ENCODE measurements around the gene GOT1.

Gene GOT1

DNA sequence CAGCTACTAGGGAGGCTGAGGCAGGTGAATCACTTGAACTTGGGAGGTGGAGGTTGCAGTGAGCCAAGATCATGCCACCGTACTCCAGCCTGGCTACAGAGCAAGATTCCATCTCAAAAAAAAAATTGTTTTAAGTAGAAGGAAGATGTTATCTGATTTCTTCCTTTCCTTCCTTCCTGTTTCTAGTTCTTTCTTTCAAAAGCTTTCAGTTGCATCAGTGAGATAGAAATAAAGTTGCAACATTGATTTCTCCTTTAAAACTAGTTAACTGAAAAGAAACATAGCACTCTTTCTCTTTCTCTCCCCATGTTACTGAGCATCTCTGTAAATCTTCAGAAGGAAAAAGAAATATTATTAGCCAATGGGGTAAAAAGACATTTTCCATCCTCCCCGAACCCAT lies 63.8 kb downstream of the GOT1 start:
- Mint-ChIP-seq H3K27ac (no peak overlapping the region), H3K36me3 (no peaks in the 10 kb centered on the region), H3K27me3 (peaks cover 51% of the 10 kb centered on the region), H3K4me3 (no peak overlapping the region), H3K9me3 (no peaks in the 10 kb centered on the region), H3K4me1 (peaks cover 7% of the 10 kb centered on the region)
- ATAC-seq, result no peak

DNA sequence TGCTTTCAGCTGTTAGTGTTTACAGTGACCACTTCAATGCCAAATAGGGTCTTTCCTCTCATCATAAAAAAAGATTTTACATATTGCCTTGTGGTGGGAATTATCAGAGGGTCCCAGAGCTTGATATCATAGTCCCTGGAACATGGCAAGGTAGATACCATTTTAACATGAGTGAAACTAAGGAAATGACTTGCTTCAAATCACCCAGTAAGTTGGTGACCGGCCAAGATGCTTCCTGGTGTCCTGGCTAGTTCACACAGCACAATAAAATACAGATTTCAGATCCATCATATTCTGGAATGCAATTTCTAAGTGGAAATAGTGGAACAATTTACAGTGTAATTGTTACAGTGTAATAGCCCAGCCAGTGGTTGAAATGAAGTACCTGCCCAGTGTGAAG lies 64.7 kb downstream of the GOT1 start:
- Mint-ChIP-seq H3K27ac (no peak overlapping the region), H3K4me1 (no peaks in the 10 kb centered on the region), H3K27me3 (peaks cover 51% of the 10 kb centered on the region), H3K36me3 (no peaks in the 10 kb centered on the region), H3K4me3 (no peak overlapping the region), H3K9me3 (no peaks in the 10 kb centered on the region)
- ATAC-seq, result no peak

DNA sequence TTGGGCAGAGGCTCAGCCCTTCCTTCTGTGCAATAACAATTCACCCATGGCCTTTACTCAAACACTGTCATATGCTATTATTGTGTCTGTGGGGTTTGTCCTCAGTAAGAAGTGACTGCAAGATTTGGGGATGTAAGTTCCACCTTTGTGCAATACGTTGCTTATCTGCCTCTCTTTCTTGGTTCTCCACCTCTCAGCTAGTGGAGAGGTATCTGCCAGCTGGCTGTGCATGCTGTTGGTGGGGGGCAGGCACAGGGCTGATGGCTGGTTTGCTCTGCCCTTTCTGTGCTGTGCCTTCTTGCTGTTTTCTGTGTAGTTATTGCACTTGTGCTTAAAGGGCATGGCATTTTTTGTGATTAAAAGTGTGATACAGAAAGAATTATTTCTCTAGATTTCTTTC lies 65.1 kb downstream of the GOT1 start:
- no peak overlapping the region for H3K4me3 Mint-ChIP-seq
- no peaks in the 10 kb centered on the region for H3K9me3 Mint-ChIP-seq
- no peak overlapping the region for H3K27ac Mint-ChIP-seq
- no peaks in the 10 kb centered on the region for H3K4me1 Mint-ChIP-seq
- H3K36me3 Mint-ChIP-seq, result no peaks in the 10 kb centered on the region
- no peak for ATAC-seq
- peaks cover 51% of the 10 kb centered on the region for H3K27me3 Mint-ChIP-seq

DNA sequence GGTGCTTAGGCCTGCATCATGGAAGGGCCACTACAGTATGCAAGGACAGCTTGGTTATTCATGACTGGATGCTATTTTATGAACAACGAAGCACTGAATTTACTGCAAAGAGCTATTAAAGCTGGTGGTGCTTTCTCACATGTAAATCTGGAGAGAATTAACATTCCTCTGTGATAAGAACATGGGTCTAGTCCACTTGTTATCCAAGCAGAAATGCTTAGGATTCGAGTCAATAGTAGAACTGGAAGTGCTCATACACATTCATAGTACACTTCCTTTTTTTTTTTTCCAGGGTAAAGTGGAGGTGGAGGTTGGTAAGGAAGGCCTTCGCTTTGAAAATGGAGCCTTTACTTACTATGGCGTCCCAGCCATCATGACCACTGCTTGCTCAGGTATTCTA lies 66.3 kb downstream of the GOT1 start:
- Mint-ChIP-seq H3K4me3 (no peak overlapping the region), H3K27ac (no peak overlapping the region), H3K36me3 (no peaks in the 10 kb centered on the region), H3K9me3 (no peaks in the 10 kb centered on the region), H3K4me1 (peaks cover 8% of the 10 kb centered on the region), H3K27me3 (peaks cover 45% of the 10 kb centered on the region)
- no peak for ATAC-seq

DNA sequence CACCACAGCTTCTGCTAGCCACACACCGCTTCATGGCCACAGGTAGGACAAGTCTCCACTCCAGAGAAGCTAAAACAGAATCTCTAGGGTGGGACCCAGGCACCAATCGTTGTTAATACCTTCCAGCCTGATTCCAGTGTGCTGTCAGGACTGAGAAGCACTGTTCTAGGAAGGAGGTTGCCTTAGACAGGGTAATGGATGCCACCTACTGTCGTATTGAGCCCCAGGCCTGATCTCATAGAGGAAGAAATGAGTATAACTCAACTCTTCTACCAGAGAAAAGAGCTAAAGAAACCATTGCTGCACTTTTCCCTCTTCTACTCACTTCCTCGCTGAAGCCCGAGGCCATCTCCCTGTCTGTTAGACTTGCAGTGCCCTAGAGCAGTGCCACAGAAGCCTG lies 69.5 kb downstream of the GOT1 start:
- Mint-ChIP-seq H3K36me3 (no peaks in the 10 kb centered on the region), H3K27ac (no peak overlapping the region), H3K4me1 (peaks cover 9% of the 10 kb centered on the region), H3K9me3 (no peaks in the 10 kb centered on the region), H3K4me3 (no peak overlapping the region), H3K27me3 (peaks cover 39% of the 10 kb centered on the region)
- no peak for ATAC-seq

DNA sequence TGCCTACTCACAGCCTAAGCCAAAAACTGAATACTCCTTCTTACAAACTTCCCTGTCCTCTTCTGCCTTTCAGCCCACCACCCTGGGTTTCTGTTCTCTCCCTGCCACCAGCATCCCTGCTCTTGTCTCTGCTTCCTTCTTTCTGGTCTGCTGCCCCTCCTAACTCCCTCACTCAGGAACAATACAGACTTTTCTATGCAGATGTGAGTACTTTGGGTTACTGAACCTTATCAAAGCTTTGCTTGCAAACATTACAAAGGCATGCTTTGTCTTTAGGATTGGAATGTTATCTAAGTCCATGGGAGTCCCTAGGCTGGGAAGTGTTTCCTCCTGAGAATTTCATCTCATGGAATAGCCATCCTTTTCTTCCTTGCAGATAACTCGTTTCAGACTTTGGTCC lies 72.3 kb downstream of the GOT1 start:
- Mint-ChIP-seq H3K4me1 (peaks cover 9% of the 10 kb centered on the region), H3K4me3 (no peak overlapping the region), H3K9me3 (no peaks in the 10 kb centered on the region), H3K36me3 (no peaks in the 10 kb centered on the region), H3K27me3 (peaks cover 42% of the 10 kb centered on the region), H3K27ac (no peak overlapping the region)
- ATAC-seq, result no peak

DNA sequence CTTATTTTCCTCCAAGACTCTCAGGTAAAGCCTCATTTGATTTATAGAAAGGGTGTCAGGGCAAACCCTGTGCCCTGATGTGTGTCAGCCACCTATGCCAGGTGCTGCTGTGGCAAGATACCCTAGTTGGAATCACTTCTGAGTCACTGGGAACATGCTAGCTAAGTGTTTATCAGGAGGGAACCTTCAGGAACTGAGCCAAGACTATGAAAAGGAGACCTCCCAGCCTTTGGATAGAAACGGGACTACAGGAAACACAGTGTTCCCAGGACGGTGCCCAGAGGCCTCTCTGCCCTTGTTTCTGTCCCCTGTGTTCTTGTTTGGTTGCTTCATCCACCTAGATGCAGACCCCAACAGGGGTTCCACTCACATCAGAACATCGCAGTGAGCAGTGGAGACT lies 72.7 kb downstream of the GOT1 start:
- H3K4me1 Mint-ChIP-seq, result peaks cover 9% of the 10 kb centered on the region
- no peak overlapping the region for H3K27ac Mint-ChIP-seq
- H3K36me3 Mint-ChIP-seq, result no peaks in the 10 kb centered on the region
- ATAC-seq, result no peak
- H3K27me3 Mint-ChIP-seq, result peaks cover 46% of the 10 kb centered on the region
- H3K9me3 Mint-ChIP-seq, result no peaks in the 10 kb centered on the region
- H3K4me3 Mint-ChIP-seq, result no peak overlapping the region

DNA sequence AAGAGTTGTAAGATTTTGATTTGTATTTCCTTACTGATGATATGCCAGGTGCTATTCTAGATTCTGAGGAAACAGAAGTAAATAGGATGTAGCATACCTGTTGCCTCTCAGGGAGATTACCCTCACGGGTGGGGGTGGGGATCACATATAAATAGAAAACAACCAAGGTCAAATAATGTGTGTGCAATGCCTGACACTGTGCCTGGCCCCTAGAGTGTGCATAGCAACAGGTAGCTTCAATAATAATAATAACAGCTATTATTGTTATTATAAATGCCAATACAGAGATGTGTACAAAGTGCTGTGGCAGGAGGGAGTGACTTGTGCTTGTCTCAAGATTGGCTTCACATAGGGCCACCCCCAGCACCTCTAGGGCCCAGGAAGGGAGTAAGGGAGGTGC lies 77.2 kb downstream of the GOT1 start:
- H3K4me1 Mint-ChIP-seq, result no peaks in the 10 kb centered on the region
- no peak overlapping the region for H3K27ac Mint-ChIP-seq
- no peak for ATAC-seq
- no peak overlapping the region for H3K4me3 Mint-ChIP-seq
- no peaks in the 10 kb centered on the region for H3K9me3 Mint-ChIP-seq
- no peaks in the 10 kb centered on the region for H3K36me3 Mint-ChIP-seq
- H3K27me3 Mint-ChIP-seq, result peaks cover 56% of the 10 kb centered on the region

DNA sequence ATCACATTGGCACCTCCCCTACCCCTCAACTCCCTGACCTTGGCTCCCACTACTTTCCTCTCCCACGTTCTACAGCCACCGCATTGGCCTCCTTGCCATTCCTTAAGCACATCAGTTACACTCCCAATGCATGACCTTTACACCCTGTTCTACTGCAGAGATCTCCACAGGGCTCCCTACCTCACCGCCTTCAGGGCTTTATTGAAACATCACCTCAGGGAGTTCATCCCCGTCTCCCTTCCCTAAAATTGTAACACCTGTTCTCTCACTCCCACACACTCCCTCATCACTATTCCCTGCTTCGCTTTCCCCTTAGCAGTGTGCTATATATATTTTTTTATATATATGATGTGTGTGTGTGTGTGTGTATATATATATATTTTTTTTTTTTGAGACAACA lies 82.8 kb downstream of the GOT1 start:
- no peak for ATAC-seq
- H3K4me1 Mint-ChIP-seq, result no peaks in the 10 kb centered on the region
- H3K27me3 Mint-ChIP-seq, result peaks cover 54% of the 10 kb centered on the region
- no peak overlapping the region for H3K4me3 Mint-ChIP-seq
- no peaks in the 10 kb centered on the region for H3K36me3 Mint-ChIP-seq
- no peaks in the 10 kb centered on the region for H3K9me3 Mint-ChIP-seq
- H3K27ac Mint-ChIP-seq, result no peak overlapping the region

Measured in stimulated activated memory B cell treated with anti-CD40 and anti-IgM and Interleukin-4, amounts not matched to agents 10 μg/mL and 1 μg/mL and 100 μg/mL, for 72 hours (primary cell).